Measurements from ENCODE around the gene SOD3.

The SOD3 gene

GRCh38 chr4:24765376-24765988 lies 29.9 kb upstream of the SOD3 start:
- no peak for FAIRE-seq
- no peak for TF ChIP-seq TAF1 (IDR thresholded peaks at IDR 0.05; ENCODE audit: borderline replicate concordance, low read depth, low read length)
- no peak for TF ChIP-seq POLR2AphosphoS5 (IDR thresholded peaks at IDR 0.05; ENCODE audit: low read depth, low read length)
- TF ChIP-seq POLR2A (IDR thresholded peaks at IDR 0.05; ENCODE audit: low read depth, low read length) = no peak

DNA sequence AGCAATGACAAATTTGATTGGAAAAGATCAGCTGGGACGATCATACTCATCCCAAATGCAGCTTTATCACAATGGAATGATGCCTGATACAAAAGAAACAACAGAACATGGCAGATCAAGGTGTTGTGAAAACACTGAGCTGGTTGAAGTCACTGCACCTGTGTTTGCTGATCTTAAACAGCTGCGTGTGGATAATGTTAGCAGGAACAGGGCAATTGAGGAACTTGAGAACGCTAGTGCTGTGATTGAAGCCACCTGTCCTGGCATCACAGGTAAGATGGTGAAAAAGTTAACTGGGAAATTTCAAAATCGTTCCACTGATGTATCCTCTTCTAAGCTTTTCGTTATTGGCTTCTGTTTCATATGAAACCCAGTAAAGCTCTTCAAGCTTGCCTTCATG lies 27.4 kb upstream of the SOD3 start:
- FAIRE-seq = peak; percentile 60
- no peak for TF ChIP-seq TAF1 (IDR thresholded peaks at IDR 0.05; ENCODE audit: borderline replicate concordance, low read depth, low read length)
- no peak for TF ChIP-seq POLR2A (IDR thresholded peaks at IDR 0.05; ENCODE audit: low read depth, low read length)
- TF ChIP-seq POLR2AphosphoS5 (IDR thresholded peaks at IDR 0.05; ENCODE audit: low read depth, low read length) = no peak
- DNase-seq (ENCODE audit: insufficient read length) = no peak

More at GRCh38 chr4:24765376-24765988, 29.9 kb upstream of the SOD3 start:
- no peak for DNase-seq (ENCODE audit: insufficient read length)

DNA sequence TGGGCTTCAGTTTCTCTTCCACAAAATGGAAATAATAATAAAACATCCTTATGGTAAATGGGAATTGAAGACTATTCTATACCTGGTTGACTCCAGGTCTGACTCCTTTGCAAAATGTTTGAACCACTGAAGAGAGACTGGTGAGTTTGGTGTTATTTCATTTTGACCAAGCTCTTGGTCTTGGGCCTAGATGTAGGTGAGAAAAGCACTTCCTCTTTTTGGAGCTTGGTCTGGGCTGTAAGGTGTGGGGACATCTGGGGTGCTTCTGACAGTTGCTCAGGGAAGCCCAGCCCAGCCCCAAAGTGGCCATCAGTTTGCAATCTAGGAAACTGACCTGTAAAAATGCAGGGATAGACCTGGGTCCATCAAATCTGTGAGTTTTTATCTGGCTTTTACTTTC lies 26.8 kb upstream of the SOD3 start:
- TF ChIP-seq POLR2A (IDR thresholded peaks at IDR 0.05; ENCODE audit: low read depth, low read length) (no peak), TAF1 (IDR thresholded peaks at IDR 0.05; ENCODE audit: borderline replicate concordance, low read depth, low read length) (no peak), POLR2AphosphoS5 (IDR thresholded peaks at IDR 0.05; ENCODE audit: low read depth, low read length) (no peak)
- peak; percentile 7 for DNase-seq (ENCODE audit: insufficient read length)
- FAIRE-seq = peak; percentile 77

DNA sequence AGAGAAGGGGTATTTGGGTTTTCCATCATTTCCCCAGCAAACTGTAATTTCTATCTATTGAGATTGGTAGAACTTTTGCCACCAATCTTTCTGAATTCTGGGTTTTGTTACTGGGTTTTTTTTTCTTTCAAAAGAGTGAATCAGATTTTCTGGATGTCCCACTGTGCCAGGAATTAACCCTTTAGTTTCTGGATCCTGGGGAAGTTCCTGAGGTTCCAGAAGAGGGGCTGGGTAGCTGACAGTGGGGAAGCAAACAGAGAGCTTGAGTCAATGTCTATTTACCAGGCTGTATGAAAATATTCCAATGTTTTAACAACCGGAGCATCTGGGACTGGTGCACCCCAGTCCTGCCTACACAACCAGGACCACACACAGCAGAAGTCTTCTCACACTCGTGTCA lies 25.8 kb upstream of the SOD3 start:
- DNase-seq (ENCODE audit: insufficient read length) (no peak), FAIRE-seq (no peak)
- TF ChIP-seq POLR2A (IDR thresholded peaks at IDR 0.05; ENCODE audit: low read depth, low read length) = no peak
- TF ChIP-seq POLR2AphosphoS5 (IDR thresholded peaks at IDR 0.05; ENCODE audit: low read depth, low read length) = no peak
- TF ChIP-seq TAF1 (IDR thresholded peaks at IDR 0.05; ENCODE audit: borderline replicate concordance, low read depth, low read length) = no peak

GRCh38 chr4:24770032-24770584 lies 25.3 kb upstream of the SOD3 start:
- DNase-seq (ENCODE audit: insufficient read length) (no peak), FAIRE-seq (peak; percentile 86)
- TF ChIP-seq POLR2A (IDR thresholded peaks at IDR 0.05; ENCODE audit: low read depth, low read length) = no peak
- no peak for TF ChIP-seq POLR2AphosphoS5 (IDR thresholded peaks at IDR 0.05; ENCODE audit: low read depth, low read length)
- no peak for TF ChIP-seq TAF1 (IDR thresholded peaks at IDR 0.05; ENCODE audit: borderline replicate concordance, low read depth, low read length)

DNA sequence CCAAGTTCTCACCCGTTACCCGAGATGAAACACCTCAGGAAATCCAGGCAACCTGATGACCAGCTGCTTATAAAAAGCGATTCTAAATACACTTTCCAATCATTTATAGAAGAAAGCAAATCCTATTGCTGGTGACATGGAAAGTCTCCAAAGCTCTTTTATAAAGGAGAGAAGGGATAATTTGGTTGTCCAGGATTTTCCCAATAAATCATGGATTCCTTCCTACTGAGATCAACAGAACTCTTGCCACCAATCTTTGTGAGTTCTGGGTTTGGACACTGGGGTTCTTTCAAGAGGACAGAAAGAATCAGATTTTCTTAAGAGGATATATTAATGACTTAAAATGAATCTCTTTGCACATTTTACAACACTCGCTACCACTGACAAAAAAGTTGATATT lies 24.7 kb upstream of the SOD3 start:
- TF ChIP-seq POLR2A (IDR thresholded peaks at IDR 0.05; ENCODE audit: low read depth, low read length) (no peak), POLR2AphosphoS5 (IDR thresholded peaks at IDR 0.05; ENCODE audit: low read depth, low read length) (no peak), TAF1 (IDR thresholded peaks at IDR 0.05; ENCODE audit: borderline replicate concordance, low read depth, low read length) (no peak)
- FAIRE-seq (peak; percentile 30), DNase-seq (ENCODE audit: insufficient read length) (no peak)

DNA sequence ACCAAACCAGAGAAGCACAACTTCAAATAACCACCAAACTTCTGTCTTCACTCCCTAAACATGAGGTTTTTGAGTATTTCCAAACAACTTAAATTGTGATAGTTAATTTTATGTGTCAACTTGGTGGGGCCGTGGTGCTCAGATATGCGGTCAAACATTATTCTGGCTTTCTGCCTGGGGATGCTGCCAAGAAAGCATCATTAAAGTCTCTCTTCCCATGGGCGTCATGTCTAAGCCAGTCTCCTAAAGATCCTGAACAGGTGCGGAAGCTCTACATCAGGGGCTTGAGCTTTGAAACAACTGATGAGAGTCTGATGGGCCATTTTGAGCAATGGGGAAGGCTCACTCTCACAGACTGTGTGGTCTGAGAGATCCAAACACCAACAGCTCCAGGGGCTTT lies 24.1 kb upstream of the SOD3 start:
- TF ChIP-seq TAF1 (IDR thresholded peaks at IDR 0.05; ENCODE audit: borderline replicate concordance, low read depth, low read length) (no peak), POLR2A (IDR thresholded peaks at IDR 0.05; ENCODE audit: low read depth, low read length) (no peak), POLR2AphosphoS5 (IDR thresholded peaks at IDR 0.05; ENCODE audit: low read depth, low read length) (no peak)
- no peak for DNase-seq (ENCODE audit: insufficient read length)
- FAIRE-seq = no peak

GRCh38 chr4:24772061-24772705 lies 23.2 kb upstream of the SOD3 start:
- TF ChIP-seq POLR2A (IDR thresholded peaks at IDR 0.05; ENCODE audit: low read depth, low read length) (no peak), POLR2AphosphoS5 (IDR thresholded peaks at IDR 0.05; ENCODE audit: low read depth, low read length) (no peak), TAF1 (IDR thresholded peaks at IDR 0.05; ENCODE audit: borderline replicate concordance, low read depth, low read length) (no peak)
- DNase-seq (ENCODE audit: insufficient read length) (no peak), FAIRE-seq (no peak)

GRCh38 chr4:24772952-24773351 lies 22.4 kb upstream of the SOD3 start:
- no peak for FAIRE-seq
- no peak for TF ChIP-seq POLR2A (IDR thresholded peaks at IDR 0.05; ENCODE audit: low read depth, low read length)
- no peak for TF ChIP-seq POLR2AphosphoS5 (IDR thresholded peaks at IDR 0.05; ENCODE audit: low read depth, low read length)
- TF ChIP-seq TAF1 (IDR thresholded peaks at IDR 0.05; ENCODE audit: borderline replicate concordance, low read depth, low read length) = no peak
- DNase-seq (ENCODE audit: insufficient read length) = no peak

DNA sequence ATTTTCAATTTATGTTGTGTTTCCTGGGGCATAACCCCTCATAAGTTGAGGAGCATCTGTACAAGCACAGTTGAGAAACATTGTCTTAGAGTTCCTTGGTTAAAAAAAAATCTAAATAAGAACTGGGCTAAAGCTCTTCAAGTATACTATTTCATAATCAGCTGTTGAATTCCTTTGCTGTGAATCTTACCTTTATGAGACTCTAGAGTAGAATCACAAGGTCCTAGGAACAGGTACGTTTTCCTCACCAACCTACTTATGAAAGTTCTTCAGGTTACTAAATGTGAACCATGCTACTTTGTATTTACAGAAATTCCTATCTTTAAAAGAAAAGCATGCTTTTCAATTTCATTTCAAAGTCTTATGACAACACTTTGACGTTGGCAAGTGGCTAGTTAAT lies 20.9 kb upstream of the SOD3 start:
- no peak for FAIRE-seq
- TF ChIP-seq POLR2AphosphoS5 (IDR thresholded peaks at IDR 0.05; ENCODE audit: low read depth, low read length) (no peak), TAF1 (IDR thresholded peaks at IDR 0.05; ENCODE audit: borderline replicate concordance, low read depth, low read length) (no peak), POLR2A (IDR thresholded peaks at IDR 0.05; ENCODE audit: low read depth, low read length) (no peak)
- DNase-seq (ENCODE audit: insufficient read length) = no peak

- TF ChIP-seq POLR2AphosphoS5 (IDR thresholded peaks at IDR 0.05; ENCODE audit: low read depth, low read length) = no peak
- TF ChIP-seq POLR2A (IDR thresholded peaks at IDR 0.05; ENCODE audit: low read depth, low read length) = no peak
- TF ChIP-seq TAF1 (IDR thresholded peaks at IDR 0.05; ENCODE audit: borderline replicate concordance, low read depth, low read length) = no peak
- no peak for DNase-seq (ENCODE audit: insufficient read length)
- no peak for FAIRE-seq
Observed at GRCh38 chr4:24775032-24775605, 20.3 kb upstream of the SOD3 start.
